NB4 (cell line): ENCODE results near the gene CCDC87.

Experiments
- CTCF ChIP-seq: IDR thresholded peaks from one replicate; pipeline ENCODE4 v1.5.1; 2012; ENCODE audit warnings: low read depth, low read length
- MAX ChIP-seq: IDR thresholded peaks from 2 replicates; pipeline ENCODE4 v1.6.1; 2011; ENCODE audit warnings: low read depth, low read length
- MYC ChIP-seq: IDR thresholded peaks from 2 replicates; pipeline ENCODE4 v1.6.1; 2011; ENCODE audit warnings: low read depth, low read length
- POLR2A ChIP-seq: IDR thresholded peaks from 2 replicates; pipeline ENCODE4 v1.6.1; 2011; ENCODE audit warnings: mild to moderate bottlenecking; ENCODE audit not compliant: insufficient read length; ENCODE audit errors: extremely low read depth

DNA sequence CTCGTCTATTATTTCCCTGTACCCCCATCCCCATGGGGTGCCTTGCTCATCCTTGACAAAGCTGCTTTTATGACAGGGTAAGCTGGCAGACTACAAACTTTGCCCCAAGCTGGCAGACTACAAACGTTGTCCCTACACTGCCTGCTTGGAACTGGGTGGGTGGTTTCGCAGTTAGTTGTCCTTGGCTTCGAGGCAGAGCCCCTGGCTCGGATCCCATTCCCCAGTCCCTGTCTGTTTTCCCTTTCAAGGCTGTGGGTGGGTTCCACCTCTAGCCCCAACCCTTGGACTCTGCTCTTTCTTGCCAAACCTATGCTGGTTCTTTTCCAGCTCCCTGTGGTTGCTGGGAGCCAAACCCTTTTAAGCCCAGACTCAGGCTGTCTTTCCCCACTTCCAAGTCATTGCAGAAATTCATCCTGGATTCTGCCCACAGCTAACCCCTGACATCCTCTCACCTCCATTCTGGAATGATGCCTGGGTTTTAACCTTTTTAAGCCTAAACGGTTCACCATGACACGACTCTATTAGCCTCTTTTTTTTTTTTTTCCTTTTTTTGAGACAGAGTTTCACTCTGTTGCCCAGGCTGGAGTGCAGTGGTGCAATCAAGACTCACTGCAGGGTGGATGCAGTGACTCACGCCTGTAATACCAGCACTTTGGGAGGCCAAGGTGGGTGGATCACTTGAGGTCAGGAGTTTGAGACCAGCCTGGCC lies 14.4 kb upstream of the CCDC87 start:
- TF ChIP-seq MYC (no peak), CTCF (no peak), POLR2A (no peak), MAX (no peak)
